Neural progenitor cell (in vitro differentiated cells): ENCODE results near the gene COL15A1.

Experiments used
- EZH2 ChIP-seq: fragments of 200-600 bp; sonication (generic); IDR thresholded peaks from 2 replicates; pipeline ENCODE4 v1.6.1; 2017; ENCODE audit warnings: antibody characterized with exemption, mild to moderate bottlenecking, moderate library complexity
- EZH2phosphoT487 ChIP-seq: fragments of 200-600 bp; sonication (generic); IDR thresholded peaks from 2 replicates; pipeline ENCODE4 v1.6.1; 2017; ENCODE audit warnings: antibody characterized with exemption
- TF ChIP-seq, protein P1 (sequence below): fragments of 200-600 bp; sonication (generic); IDR thresholded peaks from 2 replicates; pipeline ENCODE4 v1.5.1; 2017; ENCODE audit warnings: antibody characterized with exemption, mild to moderate bottlenecking

- TF ChIP-seq, protein P1, sequence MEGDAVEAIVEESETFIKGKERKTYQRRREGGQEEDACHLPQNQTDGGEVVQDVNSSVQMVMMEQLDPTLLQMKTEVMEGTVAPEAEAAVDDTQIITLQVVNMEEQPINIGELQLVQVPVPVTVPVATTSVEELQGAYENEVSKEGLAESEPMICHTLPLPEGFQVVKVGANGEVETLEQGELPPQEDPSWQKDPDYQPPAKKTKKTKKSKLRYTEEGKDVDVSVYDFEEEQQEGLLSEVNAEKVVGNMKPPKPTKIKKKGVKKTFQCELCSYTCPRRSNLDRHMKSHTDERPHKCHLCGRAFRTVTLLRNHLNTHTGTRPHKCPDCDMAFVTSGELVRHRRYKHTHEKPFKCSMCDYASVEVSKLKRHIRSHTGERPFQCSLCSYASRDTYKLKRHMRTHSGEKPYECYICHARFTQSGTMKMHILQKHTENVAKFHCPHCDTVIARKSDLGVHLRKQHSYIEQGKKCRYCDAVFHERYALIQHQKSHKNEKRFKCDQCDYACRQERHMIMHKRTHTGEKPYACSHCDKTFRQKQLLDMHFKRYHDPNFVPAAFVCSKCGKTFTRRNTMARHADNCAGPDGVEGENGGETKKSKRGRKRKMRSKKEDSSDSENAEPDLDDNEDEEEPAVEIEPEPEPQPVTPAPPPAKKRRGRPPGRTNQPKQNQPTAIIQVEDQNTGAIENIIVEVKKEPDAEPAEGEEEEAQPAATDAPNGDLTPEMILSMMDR: no peak
- TF ChIP-seq EZH2 (no peak), EZH2phosphoT487 (no peak)
These were observed 151.9 kb downstream of the COL15A1 start for GRCh38 chr9:99095565-99095964.
